ENCODE measurements around the gene MAP2K6. TPM values are rescaled to one million over a fixed set of nuclear protein-coding genes. Genes with fewer than 3 reads are reported as not detected.

MAP2K6 gene
- total RNA-seq, 1 donor, result 2.0 TPM

- no peak overlapping the region for H3K4me3 ChIP-seq (ENCODE audit: low read depth, low read length)
- no peak for DNase-seq (ENCODE audit: low read depth)
- no peak for TF ChIP-seq CTCF (IDR thresholded peaks at IDR 0.05; ENCODE audit: insufficient read depth, low read length)
Measured at GRCh38 chr17:69433093-69433492, 18.6 kb downstream of the MAP2K6 start.

- no peak for TF ChIP-seq CTCF (IDR thresholded peaks at IDR 0.05; ENCODE audit: insufficient read depth, low read length)
- DNase-seq (ENCODE audit: low read depth), result no peak
- no peak overlapping the region for H3K4me3 ChIP-seq (ENCODE audit: low read depth, low read length)
Measured at GRCh38 chr17:69434164-69434579, 19.7 kb downstream of the MAP2K6 start.

- no peak for TF ChIP-seq CTCF (IDR thresholded peaks at IDR 0.05; ENCODE audit: insufficient read depth, low read length)
- no peak for DNase-seq (ENCODE audit: low read depth)
- no peak overlapping the region for H3K4me3 ChIP-seq (ENCODE audit: low read depth, low read length)
Measured at GRCh38 chr17:69435971-69436696, 21.6 kb downstream of the MAP2K6 start.

GRCh38 chr17:69437475-69437874 lies 23.0 kb downstream of the MAP2K6 start:
- no peak for TF ChIP-seq CTCF (IDR thresholded peaks at IDR 0.05; ENCODE audit: insufficient read depth, low read length)
- no peak overlapping the region for H3K4me3 ChIP-seq (ENCODE audit: low read depth, low read length)
- no peak for DNase-seq (ENCODE audit: low read depth)

- no peak overlapping the region for H3K4me3 ChIP-seq (ENCODE audit: low read depth, low read length)
- no peak for DNase-seq (ENCODE audit: low read depth)
- TF ChIP-seq CTCF (IDR thresholded peaks at IDR 0.05; ENCODE audit: insufficient read depth, low read length), result no peak
Measured at GRCh38 chr17:69438776-69439175, 24.3 kb downstream of the MAP2K6 start.

- TF ChIP-seq CTCF (IDR thresholded peaks at IDR 0.05; ENCODE audit: insufficient read depth, low read length), result no peak
- H3K4me3 ChIP-seq (ENCODE audit: low read depth, low read length), result no peak overlapping the region
- DNase-seq (ENCODE audit: low read depth), result no peak
Measured at GRCh38 chr17:69441179-69441578, 26.7 kb downstream of the MAP2K6 start.

GRCh38 chr17:69443138-69443537 lies 28.6 kb downstream of the MAP2K6 start:
- no peak overlapping the region for H3K4me3 ChIP-seq (ENCODE audit: low read depth, low read length)
- TF ChIP-seq CTCF (IDR thresholded peaks at IDR 0.05; ENCODE audit: insufficient read depth, low read length), result no peak
- no peak for DNase-seq (ENCODE audit: low read depth)
